ENCODE results near the gene EPB41L1.

GRCh38 chr20:36135821-36136220 lies 18.7 kb upstream of the EPB41L1 start:
- TF ChIP-seq CTCF (conservative IDR thresholded peaks at IDR 0.05; ENCODE audit: low read depth in 2 of 2): no peak
- TF ChIP-seq EZH2 (IDR thresholded peaks at IDR 0.05; ENCODE audit: low read depth, unreplicated experiment): no peak
- TF ChIP-seq NANOG (IDR thresholded peaks at IDR 0.05; ENCODE audit: borderline replicate concordance): no peak
- TF ChIP-seq POLR2AphosphoS5 (IDR thresholded peaks at IDR 0.05; ENCODE audit: low read depth): no peak
- TF ChIP-seq REST (IDR thresholded peaks at IDR 0.05; ENCODE audit: unreplicated experiment): no peak
- TF ChIP-seq EZH2phosphoT487 (IDR thresholded peaks at IDR 0.05; ENCODE audit: unreplicated experiment): no peak
- TF ChIP-seq STAT1 (IDR thresholded peaks at IDR 0.05; ENCODE audit: unreplicated experiment): no peak
- no peak for TF ChIP-seq CREB1 (CRISPR knock-in tag; IDR thresholded peaks at IDR 0.05; ENCODE audit: low read depth)
- no peak for TF ChIP-seq JUNB (IDR thresholded peaks at IDR 0.05; ENCODE audit: unreplicated experiment)
- no peak for TF ChIP-seq ETS1 (IDR thresholded peaks at IDR 0.05)
